PC-3 (cell line): ENCODE measurements around the gene SYT1. TPM values are rescaled to one million over a fixed set of nuclear protein-coding genes. Genes with fewer than 3 reads are reported as not detected.

ENCODE experiments used
- ATAC-seq: fragments of 200-7000 bp; cut with Tn5 transposase; 2 replicates; pipeline ENCODE4 v1.9.1; 2020; ENCODE audit warnings: mild to moderate bottlenecking, moderate library complexity
- BruUV-seq: library from RNA; stranded (reverse); fragments of 400-500 nt; replicated peaks from 2 replicates; lab custom pipeline; 2021; lab: Mats Ljungman, UMichigan
- CTCF ChIA-PET: fragments of 300-600 bp; sonication (Branson Sonifier 250); formaldehyde crosslinking; loops from one replicate; lab custom pipeline; 2022; ENCODE audit warnings: antibody characterized with exemption; lab: Charles Lee
- POLR2A ChIA-PET: fragments of 300-600 bp; sonication (Branson Sonifier 250); formaldehyde crosslinking; loops from one replicate; lab custom pipeline; 2022; ENCODE audit warnings: antibody characterized with exemption; ENCODE audit not compliant: unreplicated experiment; lab: Charles Lee
- DNase-seq: peaks from one replicate; pipeline ENCODE4 v3.0.0-alpha.2; 2015
- H2AFZ ChIP-seq: fragments of 300-600 bp; sonication (generic); 2 replicates; pipeline ENCODE4 v1.6.0; 2016; ENCODE audit warnings: antibody characterized with exemption, low read length
- H3F3A ChIP-seq: fragments of 300-600 bp; sonication (generic); one replicate; pipeline ENCODE4 v1.6.0; 2017; ENCODE audit warnings: antibody characterized with exemption, low read length, control low read depth, mild to moderate bottlenecking; ENCODE audit not compliant: unreplicated experiment
- H3K27ac ChIP-seq: fragments of 300-600 bp; sonication (generic); 2 replicates; pipeline ENCODE4 v1.5.1; 2016; ENCODE audit warnings: mild to moderate bottlenecking, low read length
- H3K27me3 ChIP-seq: fragments of 300-600 bp; sonication (generic); 2 replicates; pipeline ENCODE4 v1.6.1; 2016; ENCODE audit warnings: low read length, mixed read lengths
- H3K36me3 ChIP-seq: fragments of 300-600 bp; sonication (generic); 2 replicates; pipeline ENCODE4 v1.6.1; 2016; ENCODE audit warnings: low read depth, mixed run types, low read length, mixed read lengths
- H3K4me1 ChIP-seq: fragments of 300-600 bp; sonication (generic); 2 replicates; pipeline ENCODE4 v1.5.1; 2016; ENCODE audit warnings: low read length; ENCODE audit not compliant: insufficient read depth
- H3K4me2 ChIP-seq: fragments of 300-600 bp; sonication (generic); 2 replicates; pipeline ENCODE4 v1.6.0; 2016; ENCODE audit warnings: low read length
- H3K4me3 ChIP-seq: fragments of 300-600 bp; sonication (generic); 2 replicates; pipeline ENCODE4 v1.5.1; 2016; ENCODE audit warnings: mild to moderate bottlenecking, low read length, mixed read lengths
- H3K79me2 ChIP-seq: fragments of 300-600 bp; sonication (generic); 2 replicates; pipeline ENCODE4 v1.6.1; 2017; ENCODE audit warnings: low read length, mixed read lengths
- H3K9ac ChIP-seq: fragments of 300-600 bp; sonication (generic); 2 replicates; pipeline ENCODE4 v1.6.0; 2016; ENCODE audit warnings: mild to moderate bottlenecking, low read length
- H3K9me2 ChIP-seq: fragments of 300-600 bp; sonication (generic); replicated peaks from 2 replicates; pipeline ENCODE4 v1.6.1; 2016; ENCODE audit warnings: mixed run types, low read length, mixed read lengths
- H3K9me3 ChIP-seq: fragments of 300-600 bp; sonication (generic); 2 replicates; pipeline ENCODE4 v1.6.1; 2016; ENCODE audit warnings: low read length, mixed read lengths
- H4K20me1 ChIP-seq: fragments of 300-600 bp; sonication (generic); 2 replicates; pipeline ENCODE4 v1.6.1; 2016; ENCODE audit warnings: low read length, mixed read lengths
- CTCF ChIP-seq: fragments of 300-600 bp; sonication (generic); conservative IDR thresholded peaks from 2 replicates; pipeline ENCODE4 v1.5.1; 2017; ENCODE audit warnings: antibody characterized with exemption, low read depth, mild to moderate bottlenecking, low read length
- EZH2 ChIP-seq: fragments of 300-600 bp; sonication (generic); IDR thresholded peaks from one replicate; pipeline ENCODE4 v1.6.1; 2017; ENCODE audit warnings: antibody characterized with exemption, mild to moderate bottlenecking, low read length; ENCODE audit not compliant: unreplicated experiment
- EZH2phosphoT487 ChIP-seq: fragments of 300-600 bp; sonication (generic); IDR thresholded peaks from 2 replicates; pipeline ENCODE4 v1.6.1; 2018; ENCODE audit warnings: mild to moderate bottlenecking, antibody characterized with exemption, low read length, borderline replicate concordance
- intact Hi-C: fragments of 100-400 bp; cut with micrococcal nuclease; formaldehyde crosslinking; loops from 2 replicates; pipeline ENCODE4 v1.9.0; 2023
- total RNA-seq: library from RNA; depleted of rRNA; stranded (reverse); fragments of >200 nt; gene quantifications from 2 replicates; pipeline ENCODE4 v1.2.3, GENCODE V29; 2014

SYT1 gene
- total RNA-seq, 1 experiment from 2014 or later = 0.51 TPM

DNA sequence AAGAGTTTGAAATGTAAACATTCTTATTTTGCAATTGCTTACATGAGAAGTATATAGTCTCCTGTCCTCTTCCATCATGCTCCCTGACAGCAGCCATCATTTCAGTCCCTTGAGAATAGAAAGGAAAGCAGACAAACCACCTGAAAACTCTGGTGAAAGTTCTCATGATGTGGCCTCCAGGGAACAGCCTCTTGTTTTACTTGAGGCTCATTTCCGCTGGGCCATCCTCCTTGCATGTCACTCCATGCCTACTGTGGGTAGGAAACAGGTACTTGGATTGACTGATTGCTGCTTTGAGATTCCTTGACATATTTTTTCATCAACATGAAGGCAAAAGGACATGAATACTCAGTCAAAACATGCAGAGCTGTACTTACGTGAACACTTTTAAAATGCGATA lies 6.0 kb downstream of the SYT1 start:
- Histone ChIP-seq H3K4me1 (no peaks in the 10 kb centered on the region), H3K36me3 (no peaks in the 10 kb centered on the region), H3F3A (no peaks in the 10 kb centered on the region), H3K9me3 (no peaks in the 10 kb centered on the region), H3K4me3 (no peak overlapping the region), H3K9me2 (no peaks in the 10 kb centered on the region), H3K79me2 (no peaks in the 10 kb centered on the region), H3K9ac (no peak overlapping the region), H3K4me2 (no peak overlapping the region), H3K27ac (no peak overlapping the region), H3K27me3 (no peaks in the 10 kb centered on the region; the same call in 1 of the 2 replicates), H2AFZ (no peak overlapping the region), H4K20me1 (no peaks in the 10 kb centered on the region)
- ATAC-seq (no peak), DNase-seq (no peak)
- intact Hi-C loops = no loop called here
- TF ChIP-seq CTCF = no peak
- no peak for TF ChIP-seq EZH2
- no peak for TF ChIP-seq EZH2phosphoT487
- no TSS peak for BruUV-seq
- CTCF ChIA-PET = no interaction called here
- POLR2A ChIA-PET = interaction anchor here (0.6 kb wide), 1 partner anchor 191 kb away, joined by 3 read pairs; no protein-coding TSS in a partner anchor

- Histone ChIP-seq H3K36me3 (no peaks in the 10 kb centered on the region), H3K4me2 (no peak overlapping the region), H3K4me1 (no peaks in the 10 kb centered on the region), H3K4me3 (no peak overlapping the region), H4K20me1 (no peaks in the 10 kb centered on the region), H3K9me2 (no peaks in the 10 kb centered on the region), H3K9me3 (no peaks in the 10 kb centered on the region), H3K27me3 (no peaks in the 10 kb centered on the region), H3K27ac (no peak overlapping the region), H3F3A (no peaks in the 10 kb centered on the region), H3K79me2 (no peaks in the 10 kb centered on the region), H2AFZ (no peak overlapping the region), H3K9ac (no peak overlapping the region)
- ATAC-seq (no peak), DNase-seq (no peak)
- ChIA-PET POLR2A (interaction anchor here (0.7 kb wide), 1 partner anchor 503 kb away, joined by 7 read pairs; no protein-coding TSS in a partner anchor), CTCF (no interaction called here)
- intact Hi-C loops = no loop called here
- BruUV-seq = no TSS peak
- TF ChIP-seq EZH2 (no peak), EZH2phosphoT487 (no peak), CTCF (no peak)
These were observed 7.0 kb downstream of the SYT1 start for GRCh38 chr12:78871566-78871965.

DNA sequence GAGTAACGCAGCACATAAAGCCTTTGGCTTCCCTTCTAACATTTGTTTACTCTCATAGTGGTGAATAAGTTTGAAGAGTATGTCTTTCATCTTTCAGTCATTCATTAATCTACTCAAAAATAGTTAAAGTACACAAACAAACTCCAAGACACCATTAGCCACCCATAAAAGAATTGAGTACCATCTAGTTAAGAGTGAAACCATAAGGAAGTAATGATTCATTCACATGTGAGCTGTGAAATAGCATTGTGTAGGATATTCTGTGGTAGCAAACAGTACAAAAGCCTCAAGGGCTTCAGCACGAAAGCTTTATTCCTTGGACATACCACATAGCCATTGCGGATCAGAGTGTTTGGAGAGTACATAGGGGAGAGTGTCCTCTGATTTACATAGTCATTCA lies 13.9 kb downstream of the SYT1 start:
- Histone ChIP-seq H2AFZ (no peak overlapping the region), H3K9me2 (no peaks in the 10 kb centered on the region), H3K9me3 (no peaks in the 10 kb centered on the region), H4K20me1 (no peaks in the 10 kb centered on the region), H3K27ac (no peak overlapping the region), H3K4me3 (no peak overlapping the region), H3K9ac (no peak overlapping the region), H3K36me3 (no peaks in the 10 kb centered on the region), H3K79me2 (no peaks in the 10 kb centered on the region), H3K27me3 (no peaks in the 10 kb centered on the region), H3F3A (no peaks in the 10 kb centered on the region), H3K4me2 (no peak overlapping the region), H3K4me1 (peaks cover 3% of the 10 kb centered on the region; the same call in 1 of the 2 replicates)
- DNase-seq = peak; percentile 16
- TF ChIP-seq EZH2phosphoT487 (no peak), CTCF (no peak), EZH2 (no peak)
- ChIA-PET POLR2A (no interaction called here), CTCF (interaction anchor here (0.5 to 0.6 kb wide), 2 partner anchors 53 to 346 kb away, joined by 4 to 5 read pairs; no protein-coding TSS in a partner anchor)
- intact Hi-C loops = no loop called here
- peak; percentile 76 for ATAC-seq
- BruUV-seq = no TSS peak
